ENCODE measurements around the gene NAA25. TPM values are rescaled to one million over a fixed set of nuclear protein-coding genes. Genes with fewer than 3 reads are reported as not detected.

Gene NAA25
- total and polyA plus RNA-seq, 9 of the 15 experiments (the other 6 are each of a cell fraction or from before 2014, with no cell fraction given), result 26.6 to 59.6 (median 48.9) TPM

GRCh38 chr12:112005419-112006395, 102.9 kb downstream of the NAA25 start (continued):
- TF ChIP-seq POLR2AphosphoS5 (IDR thresholded peaks at IDR 0.05; ENCODE audit: control insufficient read depth, insufficient read depth, low read depth, low read length), result no peak
- TF ChIP-seq TGIF2 (CRISPR knock-in tag; IDR thresholded peaks at IDR 0.05), result no peak
- 0 out of 2 replicates have a peak, but pooled peaks have one; percentile 28 for TF ChIP-seq TRIM28 (IDR thresholded peaks at IDR 0.05)
- no peak for TF ChIP-seq OTX1 (CRISPR knock-in tag; IDR thresholded peaks at IDR 0.05)
- no peak for TF ChIP-seq CHD7 (IDR thresholded peaks at IDR 0.05; ENCODE audit: low read depth, low read length)
- TF ChIP-seq ZZZ3 (IDR thresholded peaks at IDR 0.05), result no peak
- no peak for TF ChIP-seq ZNF12 (CRISPR knock-in tag; IDR thresholded peaks at IDR 0.05)
- no peak for TF ChIP-seq TEAD4 (IDR thresholded peaks at IDR 0.05; ENCODE audit: low read length)
- no peak for TF ChIP-seq TEAD4 (CRISPR knock-in tag; IDR thresholded peaks at IDR 0.05; ENCODE audit: borderline replicate concordance)
- no peak for TF ChIP-seq ZNF436 (CRISPR knock-in tag; IDR thresholded peaks at IDR 0.05)
- TF ChIP-seq ZNF395 (CRISPR knock-in tag; IDR thresholded peaks at IDR 0.05), result no peak
- TF ChIP-seq POU5F1 (IDR thresholded peaks at IDR 0.05; ENCODE audit: borderline replicate concordance, low read depth, low read length, partially characterized antibody), result no peak
- no peak for TF ChIP-seq ZBTB12 (CRISPR knock-in tag; IDR thresholded peaks at IDR 0.05)
